Thyroid gland (tissue), 4 donors: ENCODE measurements around the gene GNPNAT1. TPM values are rescaled to one million over a fixed set of nuclear protein-coding genes. Genes with fewer than 3 reads are reported as not detected.

Experiments used
- DNase-seq, 2 donors: peaks; one replicate each; pipeline ENCODE4 v3.0.0-alpha.2; 2019
- H3K27ac ChIP-seq, 3 donors: fragments of 200-600 bp; sonication (generic); 1 replicate in 2 of 3; 2 replicates in 1 of 3; pipeline ENCODE4 v1.5.1; 2016 to 2019; ENCODE audit warnings: mild to moderate bottlenecking in 1 of 3, moderate library complexity in 1 of 3
- H3K27me3 ChIP-seq: fragments of 200-600 bp; sonication (generic); one replicate; pipeline ENCODE4 v1.5.1; 2019
- H3K36me3 ChIP-seq, 2 donors: fragments of 200-600 bp; sonication (generic); one replicate each; pipeline ENCODE4 v1.5.1; 2016 to 2019
- H3K4me1 ChIP-seq, 2 donors: fragments of 200-600 bp; sonication (generic); one replicate each; pipeline ENCODE4 v1.5.1; 2017 to 2019
- H3K4me3 ChIP-seq, 3 donors: fragments of 200-600 bp; sonication (generic); replicated peaks in 1 of 3; 1 replicate in 2 of 3; 2 replicates in 1 of 3; pipeline ENCODE4 v1.5.1; 2016; ENCODE audit warnings: mild to moderate bottlenecking in 1 of 3
- H3K9me3 ChIP-seq: fragments of 200-600 bp; sonication (generic); one replicate; pipeline ENCODE4 v1.5.1; 2017
- POLR2A ChIP-seq, 2 donors: fragments of 450-650 bp; IDR thresholded peaks; one replicate each; pipeline ENCODE4 v1.6.1; 2017; ENCODE audit warnings: antibody characterized with exemption in 2 of 2, mild to moderate bottlenecking in 2 of 2, moderate library complexity in 1 of 2
- WGBS, 2 donors: methylation state at CpG; one replicate each; pipeline ENCODE4 v1.1.5; 2017; 5-methylcytosine and 5-hydroxymethylcytosine counted together
- intact Hi-C: fragments of 100-400 bp; cut with DNase I; formaldehyde crosslinking; loops from one replicate; pipeline ENCODE4 v1.15.1; 2023
- total RNA-seq, 4 donors: library from RNA; depleted of rRNA; stranded (reverse); fragments of >200 nt; gene quantifications; one replicate each; pipeline ENCODE4 v1.2.3, GENCODE V29; 2016
- TF ChIP-seq, protein P1 (sequence below), 6 experiments: fragments of 200-600 bp in 3 of 6; fragments of 450-650 bp in 3 of 6; sonication (generic) in 3 of 6; IDR thresholded peaks; one replicate each; pipeline ENCODE4 v1.5.1; 2016 to 2019; ENCODE audit warnings: antibody characterized with exemption in 6 of 6, mild to moderate bottlenecking in 2 of 6, inconsistent platforms in 1 of 6, moderate library complexity in 1 of 6

The GNPNAT1 gene
- total RNA-seq, 4 donors from 2014 or later = 10.3 to 11.7 (median 10.6) TPM

DNA sequence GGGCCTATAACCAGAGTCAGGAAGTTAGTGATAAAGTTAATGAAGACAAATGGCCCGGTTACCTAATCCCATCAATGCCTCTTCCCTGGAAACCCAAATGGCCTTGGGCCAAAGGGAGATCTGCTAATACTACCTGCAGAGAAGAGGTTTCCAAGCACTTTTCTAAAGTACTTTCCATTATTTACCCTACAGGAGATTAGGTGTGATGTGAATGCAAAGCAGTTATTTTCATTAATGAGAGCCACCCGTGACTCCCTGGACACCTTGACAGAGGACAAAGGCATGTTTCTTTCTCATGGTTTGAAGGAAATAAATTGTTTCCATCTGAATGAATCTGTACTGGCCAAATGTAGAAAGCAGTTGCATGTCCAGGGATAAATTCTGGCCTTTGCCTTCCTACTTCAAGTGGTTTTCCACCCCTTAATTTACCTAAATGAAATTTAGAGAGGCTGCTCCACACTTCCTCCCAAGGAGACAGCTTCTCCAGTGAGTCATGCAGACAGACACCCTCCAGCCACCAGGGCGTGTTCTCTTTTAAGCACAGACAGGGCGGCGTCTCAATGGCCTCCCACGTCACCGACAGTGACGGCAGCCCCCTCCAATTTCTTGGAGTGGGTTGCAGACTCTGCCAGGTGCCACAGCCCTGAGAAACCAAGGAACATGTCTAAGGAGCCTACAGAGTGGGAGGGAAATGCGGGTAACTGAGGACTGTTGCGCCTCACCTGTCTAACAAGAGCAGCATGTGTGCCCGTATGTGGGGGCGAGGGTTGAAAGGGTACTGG, 43.9 kb upstream of the GNPNAT1 start:
- WGBS, 2 donors = 75 to 87% methylated on average over 12 of the region's 12 CpGs
- TF ChIP-seq POLR2A (IDR thresholded peaks at IDR 0.05) = no peak
- TF ChIP-seq, protein P1, sequence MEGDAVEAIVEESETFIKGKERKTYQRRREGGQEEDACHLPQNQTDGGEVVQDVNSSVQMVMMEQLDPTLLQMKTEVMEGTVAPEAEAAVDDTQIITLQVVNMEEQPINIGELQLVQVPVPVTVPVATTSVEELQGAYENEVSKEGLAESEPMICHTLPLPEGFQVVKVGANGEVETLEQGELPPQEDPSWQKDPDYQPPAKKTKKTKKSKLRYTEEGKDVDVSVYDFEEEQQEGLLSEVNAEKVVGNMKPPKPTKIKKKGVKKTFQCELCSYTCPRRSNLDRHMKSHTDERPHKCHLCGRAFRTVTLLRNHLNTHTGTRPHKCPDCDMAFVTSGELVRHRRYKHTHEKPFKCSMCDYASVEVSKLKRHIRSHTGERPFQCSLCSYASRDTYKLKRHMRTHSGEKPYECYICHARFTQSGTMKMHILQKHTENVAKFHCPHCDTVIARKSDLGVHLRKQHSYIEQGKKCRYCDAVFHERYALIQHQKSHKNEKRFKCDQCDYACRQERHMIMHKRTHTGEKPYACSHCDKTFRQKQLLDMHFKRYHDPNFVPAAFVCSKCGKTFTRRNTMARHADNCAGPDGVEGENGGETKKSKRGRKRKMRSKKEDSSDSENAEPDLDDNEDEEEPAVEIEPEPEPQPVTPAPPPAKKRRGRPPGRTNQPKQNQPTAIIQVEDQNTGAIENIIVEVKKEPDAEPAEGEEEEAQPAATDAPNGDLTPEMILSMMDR (IDR thresholded peaks at IDR 0.05) = no peak
- intact Hi-C loops = no loop called here

DNA sequence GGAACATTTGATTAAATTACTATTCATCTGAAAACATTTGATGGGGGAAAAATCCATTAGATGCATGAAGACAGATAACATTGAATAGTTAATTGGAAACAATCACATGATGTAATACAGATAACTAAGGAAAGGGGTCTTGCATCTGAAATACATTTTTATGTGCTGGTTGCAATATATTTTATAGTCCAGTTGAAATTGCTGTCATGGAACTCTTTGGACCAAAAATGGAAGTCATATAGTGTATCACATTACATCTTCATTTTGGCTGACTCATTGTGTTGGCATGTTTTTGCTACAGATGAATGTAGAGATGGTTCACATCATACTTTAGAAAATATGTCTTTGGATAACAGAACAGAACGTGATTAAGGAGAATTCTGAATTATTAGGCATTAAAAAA, 43.0 kb upstream of the GNPNAT1 start:
- Histone ChIP-seq H3K9me3 (no peaks in the 10 kb centered on the region), H3K4me3 (no peak overlapping the region), H3K36me3 (no peaks in the 10 kb centered on the region), H3K27ac (no peak overlapping the region), H3K4me1 (no peaks in the 10 kb centered on the region), H3K27me3 (no peaks in the 10 kb centered on the region)
- DNase-seq = no peak
- WGBS, 2 donors = 69 to 71% methylated on average over 1 of the region's 1 CpG
- TF ChIP-seq, protein P1 (IDR thresholded peaks at IDR 0.05) = no peak
- TF ChIP-seq POLR2A (IDR thresholded peaks at IDR 0.05) = no peak
- intact Hi-C loops = no loop called here

More for the DNA sequence above, 43.9 kb upstream of the GNPNAT1 start:
- H3K27ac ChIP-seq = no peak overlapping the region
- no peaks in the 10 kb centered on the region for H3K27me3 ChIP-seq
- H3K4me1 ChIP-seq = no peaks in the 10 kb centered on the region
- no peak for DNase-seq
- H3K4me3 ChIP-seq = no peak overlapping the region
- H3K36me3 ChIP-seq = no peaks in the 10 kb centered on the region
- no peaks in the 10 kb centered on the region for H3K9me3 ChIP-seq

DNA sequence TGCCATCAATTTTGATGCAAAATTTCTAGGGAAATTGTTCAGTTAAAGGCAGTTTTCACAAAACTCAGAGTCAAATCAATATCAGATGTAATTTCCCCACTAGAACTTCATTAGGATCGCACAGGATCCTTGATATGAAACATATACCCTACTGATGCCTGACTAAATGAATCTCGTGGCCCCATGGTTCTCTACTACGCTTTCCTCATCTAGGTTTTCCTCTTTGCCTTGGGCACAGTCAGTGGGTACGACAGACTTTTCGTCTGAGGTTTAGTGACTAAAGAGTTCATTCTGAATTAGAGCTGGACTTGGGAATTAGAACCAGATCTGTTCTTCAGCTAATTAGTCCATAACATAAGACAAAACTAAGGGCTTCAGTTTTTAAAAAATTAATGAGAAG, 42.5 kb upstream of the GNPNAT1 start:
- H3K27me3 ChIP-seq = no peaks in the 10 kb centered on the region
- DNase-seq = no peak
- no peak overlapping the region for H3K27ac ChIP-seq
- no peaks in the 10 kb centered on the region for H3K36me3 ChIP-seq
- no peaks in the 10 kb centered on the region for H3K4me1 ChIP-seq
- no peak overlapping the region for H3K4me3 ChIP-seq
- intact Hi-C loops = no loop called here
- H3K9me3 ChIP-seq = no peaks in the 10 kb centered on the region
- TF ChIP-seq POLR2A (IDR thresholded peaks at IDR 0.05) = no peak
- TF ChIP-seq, protein P1 (IDR thresholded peaks at IDR 0.05) = no peak
- WGBS, 2 donors = 91 to 94% methylated on average over 5 of the region's 5 CpGs

DNA sequence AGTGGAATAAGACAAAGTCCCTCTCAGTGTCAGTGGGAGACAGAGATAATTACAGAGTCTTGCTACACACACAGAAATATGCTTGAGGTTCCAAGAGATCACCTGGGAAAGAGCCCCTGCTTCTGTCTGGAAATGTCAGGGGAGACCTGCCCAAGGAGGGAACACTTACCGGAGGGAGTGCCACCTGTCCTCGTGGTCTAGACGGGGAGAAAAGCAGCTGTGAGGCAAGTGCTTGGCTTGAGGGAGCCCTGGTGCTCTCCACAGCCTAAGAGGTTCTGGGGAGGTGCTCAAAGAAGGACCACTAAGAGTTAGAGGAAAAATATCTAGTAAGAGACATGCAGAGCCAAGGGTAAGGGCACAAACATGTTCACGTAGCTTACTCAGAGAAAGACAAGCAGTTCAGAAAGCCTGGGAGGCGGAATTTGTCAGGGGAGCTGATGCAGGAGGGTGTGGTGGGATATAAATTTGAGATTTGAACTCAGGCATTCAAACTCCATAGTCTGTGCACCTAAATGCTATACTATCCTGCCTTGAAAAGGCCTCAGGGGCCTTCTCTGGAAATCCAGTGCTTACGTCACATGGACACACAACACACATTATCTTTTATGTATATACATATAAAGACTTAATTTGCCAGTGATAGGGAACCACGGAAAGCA, 38.2 kb upstream of the GNPNAT1 start:
- Histone ChIP-seq H3K4me3 (no peak overlapping the region), H3K4me1 (no peaks in the 10 kb centered on the region), H3K9me3 (no peaks in the 10 kb centered on the region), H3K27ac (no peak overlapping the region), H3K27me3 (no peaks in the 10 kb centered on the region), H3K36me3 (no peaks in the 10 kb centered on the region)
- DNase-seq = peak; percentile 5 to 37
- 65 to 75% methylated on average over 7 of the region's 7 CpGs for WGBS, 2 donors
- TF ChIP-seq, protein P1 (IDR thresholded peaks at IDR 0.05) = no peak
- TF ChIP-seq POLR2A (IDR thresholded peaks at IDR 0.05) = no peak
- intact Hi-C loops = no loop called here

DNA sequence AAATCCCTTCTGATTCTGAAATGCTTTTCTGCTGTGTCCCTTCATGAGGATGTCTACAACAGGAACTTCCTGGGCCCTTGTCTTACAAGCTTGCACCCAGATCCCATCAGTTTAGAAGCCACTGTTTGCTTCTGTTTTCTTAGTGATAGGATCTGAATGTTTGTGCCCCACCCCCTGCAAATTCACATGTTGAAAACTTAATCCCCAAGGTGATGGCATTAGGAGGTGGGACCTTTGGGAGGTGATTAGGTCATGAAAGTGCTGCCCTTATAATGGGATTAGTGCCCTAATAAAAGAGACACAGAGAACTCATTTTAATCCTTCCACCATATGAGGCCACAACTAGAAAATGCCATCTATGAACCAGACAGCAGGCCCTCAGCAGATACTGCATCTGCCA, 36.0 kb upstream of the GNPNAT1 start:
- H3K4me1 ChIP-seq = no peaks in the 10 kb centered on the region
- H3K36me3 ChIP-seq = no peaks in the 10 kb centered on the region
- intact Hi-C loops = no loop called here
- no peak overlapping the region for H3K4me3 ChIP-seq
- TF ChIP-seq, protein P1 (IDR thresholded peaks at IDR 0.05) = no peak
- H3K27me3 ChIP-seq = no peaks in the 10 kb centered on the region
- no peak for DNase-seq
- no peaks in the 10 kb centered on the region for H3K9me3 ChIP-seq
- no peak overlapping the region for H3K27ac ChIP-seq
